Measurements from ENCODE around the gene IRF3.

IRF3 gene, protein sequence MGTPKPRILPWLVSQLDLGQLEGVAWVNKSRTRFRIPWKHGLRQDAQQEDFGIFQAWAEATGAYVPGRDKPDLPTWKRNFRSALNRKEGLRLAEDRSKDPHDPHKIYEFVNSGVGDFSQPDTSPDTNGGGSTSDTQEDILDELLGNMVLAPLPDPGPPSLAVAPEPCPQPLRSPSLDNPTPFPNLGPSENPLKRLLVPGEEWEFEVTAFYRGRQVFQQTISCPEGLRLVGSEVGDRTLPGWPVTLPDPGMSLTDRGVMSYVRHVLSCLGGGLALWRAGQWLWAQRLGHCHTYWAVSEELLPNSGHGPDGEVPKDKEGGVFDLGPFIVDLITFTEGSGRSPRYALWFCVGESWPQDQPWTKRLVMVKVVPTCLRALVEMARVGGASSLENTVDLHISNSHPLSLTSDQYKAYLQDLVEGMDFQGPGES

DNA sequence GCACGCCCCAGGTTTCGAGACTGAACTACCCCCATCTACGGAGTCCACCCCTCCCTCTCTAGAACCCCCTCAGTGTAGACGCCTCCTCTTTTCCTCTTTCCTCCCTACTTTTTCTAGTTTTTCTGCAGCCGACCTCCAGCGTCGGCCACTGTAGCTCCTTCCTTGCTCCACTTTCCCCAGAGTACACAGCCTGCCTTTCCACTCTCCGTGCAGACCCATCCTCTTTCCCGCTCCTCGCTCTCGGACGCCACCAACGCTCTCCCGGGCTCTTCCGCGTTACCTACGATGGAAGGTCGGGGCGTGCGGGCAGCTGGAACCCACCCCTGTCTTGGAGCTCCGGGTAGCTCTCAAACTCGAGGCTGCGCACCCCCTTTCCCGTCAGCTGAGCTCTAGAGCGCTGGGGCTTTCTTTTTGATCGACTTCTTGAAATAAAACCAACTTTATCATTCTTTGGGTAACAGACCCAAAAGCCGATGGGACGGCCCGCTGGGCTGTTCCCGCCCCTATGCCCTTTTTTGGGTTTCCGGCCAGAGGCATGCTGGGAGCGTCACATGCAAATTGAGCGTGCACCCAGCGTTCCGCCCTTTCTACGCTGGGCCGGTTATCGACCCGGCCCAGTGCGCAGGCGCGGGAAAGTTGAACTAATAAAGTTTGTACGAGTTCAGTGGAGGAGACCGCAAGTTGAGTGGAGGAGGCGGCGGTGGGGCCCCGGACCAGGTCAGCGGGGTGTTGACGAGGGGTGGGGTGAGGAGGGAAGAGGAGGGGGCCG lies at the start of gene IRF3, which contains the start of gene BCL2L12:
Gene IRF3, minus strand, starts transcription at position 507 of the 769 bp plus-strand sequence. CDS start 1,019 bp downstream, outside the sequence.
Gene BCL2L12, plus strand, starts transcription at position 583 of the 769 bp plus-strand sequence. CDS start 760 bp downstream, outside the sequence.
- peak; percentile 100 for DNase-seq (ENCODE audit: low spot score)

DNA sequence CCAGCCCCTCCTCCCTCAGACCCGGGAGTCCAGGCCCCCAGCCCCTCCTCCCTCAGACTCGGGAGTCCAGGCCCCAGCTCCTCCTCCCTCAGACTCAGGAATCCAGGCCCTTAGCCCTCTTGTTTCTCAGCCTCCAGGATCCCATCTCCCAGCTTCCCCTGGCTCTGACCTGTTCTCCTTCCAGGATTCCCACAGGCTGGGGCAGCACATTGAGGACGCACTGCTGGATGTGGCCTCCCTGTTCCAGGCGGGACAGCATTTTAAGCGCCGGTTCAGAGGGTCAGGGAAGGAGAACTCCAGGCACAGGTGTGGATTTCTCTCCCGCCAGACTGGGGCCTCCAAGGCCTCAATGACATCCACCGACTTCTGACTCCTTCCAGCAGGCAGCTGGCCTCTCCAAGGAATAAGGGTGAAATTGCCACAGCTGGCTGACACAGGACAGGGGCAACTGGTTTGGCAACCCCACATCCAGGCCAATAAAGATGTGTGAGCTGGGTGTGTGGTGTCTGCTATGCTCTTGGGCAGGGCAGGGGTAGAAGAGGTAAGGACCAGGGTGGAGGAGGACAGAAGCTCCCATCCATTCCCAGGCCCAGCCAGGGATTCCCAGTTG lies 47.7 kb upstream of the IRF3 start:
- DNase-seq (ENCODE audit: low spot score), result no peak

DNA sequence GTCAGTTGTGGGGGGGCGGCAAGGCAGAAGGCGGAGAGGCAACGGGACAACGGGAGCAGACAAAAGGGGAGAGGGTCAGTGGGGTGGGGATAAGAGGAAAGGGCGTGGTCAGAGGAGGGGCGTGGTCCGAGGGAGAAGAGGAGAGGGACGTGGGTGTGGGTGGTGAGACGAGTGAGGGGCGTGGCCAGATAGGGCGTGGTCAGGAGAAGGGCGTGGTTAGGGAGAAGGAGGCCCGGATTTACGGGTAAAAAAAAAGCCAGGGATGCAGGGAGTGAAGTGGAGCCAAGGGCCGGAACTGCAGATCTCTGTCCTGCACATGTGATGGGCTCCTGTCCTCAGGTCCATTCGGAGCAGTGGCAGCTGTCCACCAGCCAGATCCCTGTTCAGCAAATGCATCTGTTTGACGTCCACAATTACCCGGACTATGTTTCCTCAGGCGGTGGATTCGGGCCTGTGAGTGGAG lies 46.8 kb upstream of the IRF3 start:
- no peak for DNase-seq (ENCODE audit: low spot score)

DNA sequence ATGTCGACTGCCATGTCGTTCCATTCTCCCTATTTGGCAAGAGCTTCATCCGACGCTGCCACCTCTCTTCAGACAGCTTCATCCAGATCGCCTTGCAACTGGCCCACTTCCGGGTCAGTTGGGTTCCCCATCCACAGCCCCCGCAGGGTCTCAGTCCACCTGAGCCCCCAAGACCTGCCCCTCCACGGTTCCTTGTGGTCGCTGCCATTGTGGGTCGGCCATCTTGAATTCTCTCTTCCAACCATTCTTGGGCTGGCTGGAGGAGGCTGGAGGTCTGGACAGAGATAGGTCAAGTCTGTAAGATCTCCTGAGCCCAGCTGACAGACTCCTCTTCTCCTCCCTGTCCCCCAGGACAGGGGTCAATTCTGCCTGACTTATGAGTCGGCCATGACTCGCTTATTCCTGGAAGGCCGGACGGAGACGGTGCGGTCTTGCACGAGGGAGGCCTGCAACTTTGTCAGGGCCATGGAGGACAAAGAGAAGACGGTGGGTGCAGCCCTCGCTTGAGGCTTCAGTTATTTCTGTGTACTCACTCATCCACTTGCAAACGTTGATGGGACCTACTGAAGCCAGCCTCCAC lies 44.8 kb upstream of the IRF3 start:
- no peak for DNase-seq (ENCODE audit: low spot score)

DNA sequence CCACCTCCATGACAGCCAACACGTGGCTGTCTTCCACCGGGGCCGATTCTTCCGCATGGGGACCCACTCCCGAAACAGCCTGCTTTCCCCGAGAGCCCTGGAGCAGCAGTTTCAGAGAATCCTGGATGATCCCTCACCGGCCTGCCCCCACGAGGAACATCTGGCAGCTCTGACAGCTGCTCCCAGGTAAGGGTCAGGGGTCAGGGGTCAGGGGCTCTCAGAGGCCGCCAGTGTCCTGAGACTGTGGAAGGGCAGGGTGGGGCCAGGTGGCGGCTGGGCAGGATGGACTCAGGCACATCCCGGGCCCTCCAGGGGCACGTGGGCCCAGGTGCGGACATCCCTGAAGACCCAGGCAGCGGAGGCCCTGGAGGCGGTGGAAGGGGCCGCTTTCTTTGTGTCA lies 40.3 kb upstream of the IRF3 start:
- DNase-seq (ENCODE audit: low spot score), result no peak

DNA sequence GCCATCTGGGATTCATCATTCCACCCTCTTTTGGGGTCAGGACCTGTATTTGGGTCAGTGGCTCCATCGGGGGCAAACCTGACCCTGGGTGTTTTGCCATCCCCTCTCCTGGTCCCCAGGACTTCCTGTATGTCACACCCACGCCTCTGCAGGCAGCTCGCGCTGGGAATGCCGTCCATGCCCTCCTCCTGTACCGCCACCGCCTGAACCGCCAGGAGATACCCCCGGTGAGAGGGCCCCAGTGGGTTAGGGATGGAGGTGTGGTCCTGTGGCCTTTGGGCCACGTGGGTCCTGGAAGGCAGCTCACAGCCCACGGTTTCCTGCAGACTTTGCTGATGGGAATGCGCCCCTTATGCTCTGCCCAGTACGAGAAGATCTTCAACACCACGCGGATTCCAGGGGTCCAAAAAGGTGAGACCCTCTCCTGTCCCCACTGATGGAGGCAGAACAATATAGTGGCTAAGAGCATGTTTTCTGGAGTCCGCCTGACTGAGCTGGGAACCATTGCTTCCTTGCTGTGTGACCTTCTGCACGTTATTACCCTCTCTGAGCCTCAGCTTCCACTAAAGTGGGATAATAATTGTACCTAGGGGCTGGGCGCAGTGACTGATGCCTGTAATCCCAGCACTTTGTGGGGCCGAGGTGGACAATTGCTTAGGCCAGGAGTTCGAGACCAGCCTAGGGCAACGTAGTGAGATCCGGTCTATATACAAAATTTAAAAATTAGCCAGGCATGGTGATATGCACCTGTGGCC lies 39.4 kb upstream of the IRF3 start:
- DNase-seq (ENCODE audit: low spot score), result no peak

DNA sequence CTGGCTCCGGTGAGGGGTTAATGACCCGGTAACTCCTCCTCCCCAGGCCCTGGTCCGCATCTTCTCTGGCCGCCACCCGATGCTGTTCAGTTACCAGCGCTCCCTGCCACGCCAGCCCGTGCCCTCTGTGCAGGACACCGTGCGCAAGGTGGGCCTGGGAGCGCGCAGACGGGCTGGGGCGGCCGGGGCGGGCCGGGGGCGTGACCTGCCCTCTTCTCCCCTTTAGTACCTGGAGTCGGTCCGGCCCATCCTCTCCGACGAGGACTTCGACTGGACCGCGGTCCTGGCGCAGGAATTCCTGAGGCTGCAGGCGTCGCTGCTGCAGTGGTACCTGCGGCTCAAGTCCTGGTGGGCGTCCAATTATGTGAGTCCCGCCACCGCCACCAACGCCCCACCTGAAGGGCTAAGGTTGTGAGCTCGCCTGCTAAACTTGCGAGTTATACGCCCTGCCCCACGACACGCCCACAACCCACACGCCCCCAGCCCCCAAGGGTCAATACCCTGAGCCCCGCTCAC lies 35.7 kb upstream of the IRF3 start:
- DNase-seq (ENCODE audit: low spot score), result no peak

DNA sequence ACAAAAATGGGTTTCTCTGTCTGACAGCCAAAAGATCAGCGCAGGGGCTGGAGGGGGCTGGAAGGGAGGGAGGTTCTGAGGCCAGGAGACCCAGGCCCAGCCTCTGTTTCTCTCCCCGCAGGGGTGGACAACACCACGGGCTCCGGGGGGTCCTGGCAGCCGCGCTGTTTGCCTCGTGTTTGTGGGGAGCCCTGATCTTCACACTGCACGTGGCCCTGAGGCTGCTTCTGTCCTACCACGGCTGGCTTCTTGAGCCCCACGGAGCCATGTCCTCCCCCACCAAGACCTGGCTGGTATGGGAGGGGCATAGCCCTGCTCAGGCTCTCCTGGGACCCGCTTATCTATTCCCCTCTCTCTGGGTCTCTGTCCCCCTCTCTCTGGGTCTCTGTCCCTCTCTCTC lies 34.9 kb upstream of the IRF3 start:
- DNase-seq (ENCODE audit: low spot score), result no peak

DNA sequence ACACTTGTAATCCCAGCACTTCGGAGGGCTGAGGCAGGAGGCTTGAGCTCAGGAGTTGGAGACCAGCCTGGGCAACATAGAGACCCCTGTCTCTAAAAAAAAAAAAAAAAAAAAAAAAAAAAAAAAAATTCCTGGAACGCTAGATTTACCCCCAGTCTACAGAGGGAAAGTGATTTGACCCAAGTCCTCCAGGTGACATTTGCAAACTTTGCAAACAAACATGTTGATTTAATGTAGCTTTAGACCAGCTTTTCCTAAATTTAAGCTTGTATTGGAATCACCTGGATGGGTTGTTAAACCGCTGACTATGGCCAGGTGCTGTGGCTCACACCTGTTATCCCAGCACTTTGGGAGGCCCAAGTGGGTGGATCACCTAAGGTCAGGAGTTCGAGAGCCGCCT lies 33.7 kb upstream of the IRF3 start:
- DNase-seq (ENCODE audit: low spot score), result no peak

DNA sequence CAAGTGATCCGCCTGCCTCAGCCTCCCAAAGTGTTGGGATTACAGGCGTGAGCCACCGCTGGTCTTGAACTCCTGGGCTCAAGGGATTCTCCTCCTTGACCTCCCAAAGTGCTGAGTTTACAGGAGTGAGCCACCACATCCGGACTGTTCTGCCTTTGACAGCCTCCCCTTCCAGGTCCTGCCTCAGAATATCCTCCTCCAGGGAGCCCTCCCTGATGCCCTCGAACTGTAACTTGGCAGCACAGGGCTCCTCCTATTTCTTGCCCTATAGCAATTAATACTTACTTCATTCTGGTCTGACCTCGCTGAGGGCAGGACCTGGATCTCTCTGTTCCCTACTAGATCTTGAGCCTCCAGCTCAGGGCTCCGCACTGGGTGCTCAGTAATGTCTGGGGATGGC lies 31.2 kb upstream of the IRF3 start:
- no peak for DNase-seq (ENCODE audit: low spot score)

DNA sequence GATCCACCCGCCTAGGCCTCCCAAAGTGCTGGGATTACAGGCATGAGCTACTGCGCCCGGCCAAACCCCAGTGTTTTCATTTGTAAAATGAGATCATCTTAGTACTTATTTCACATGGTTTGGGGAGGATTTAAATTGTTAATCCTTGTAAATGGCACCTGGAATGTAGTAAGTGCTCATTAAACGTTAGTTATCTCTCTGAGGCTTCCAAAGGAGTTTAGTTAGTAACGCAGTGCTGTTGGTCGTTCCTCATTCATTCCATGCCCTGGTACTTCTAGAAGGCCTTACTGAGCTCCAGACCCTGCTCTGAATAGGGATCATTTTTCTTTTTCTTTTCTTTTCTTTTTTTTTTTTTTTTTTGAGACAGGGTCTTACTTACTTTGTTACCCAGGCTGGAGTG lies 30.5 kb upstream of the IRF3 start:
- DNase-seq (ENCODE audit: low spot score), result no peak

DNA sequence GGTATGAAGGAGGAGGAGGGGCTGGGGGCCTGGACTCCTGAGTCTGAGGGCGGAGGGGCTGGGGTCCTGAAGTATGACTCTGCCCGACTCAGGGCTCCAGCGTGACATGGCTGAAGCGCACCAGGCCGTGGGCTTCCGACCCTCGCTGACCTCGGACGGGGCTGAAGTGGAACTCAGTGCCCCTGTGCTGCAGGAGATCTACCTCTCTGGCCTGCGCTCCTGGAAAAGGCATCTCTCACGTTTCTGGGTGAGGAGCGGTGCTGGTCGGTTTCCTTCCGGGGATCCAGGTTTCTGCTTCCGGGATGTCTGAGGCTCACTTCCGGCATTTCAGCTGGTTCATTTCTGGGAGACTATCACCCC lies 26.5 kb upstream of the IRF3 start:
- DNase-seq (ENCODE audit: low spot score), result no peak

DNA sequence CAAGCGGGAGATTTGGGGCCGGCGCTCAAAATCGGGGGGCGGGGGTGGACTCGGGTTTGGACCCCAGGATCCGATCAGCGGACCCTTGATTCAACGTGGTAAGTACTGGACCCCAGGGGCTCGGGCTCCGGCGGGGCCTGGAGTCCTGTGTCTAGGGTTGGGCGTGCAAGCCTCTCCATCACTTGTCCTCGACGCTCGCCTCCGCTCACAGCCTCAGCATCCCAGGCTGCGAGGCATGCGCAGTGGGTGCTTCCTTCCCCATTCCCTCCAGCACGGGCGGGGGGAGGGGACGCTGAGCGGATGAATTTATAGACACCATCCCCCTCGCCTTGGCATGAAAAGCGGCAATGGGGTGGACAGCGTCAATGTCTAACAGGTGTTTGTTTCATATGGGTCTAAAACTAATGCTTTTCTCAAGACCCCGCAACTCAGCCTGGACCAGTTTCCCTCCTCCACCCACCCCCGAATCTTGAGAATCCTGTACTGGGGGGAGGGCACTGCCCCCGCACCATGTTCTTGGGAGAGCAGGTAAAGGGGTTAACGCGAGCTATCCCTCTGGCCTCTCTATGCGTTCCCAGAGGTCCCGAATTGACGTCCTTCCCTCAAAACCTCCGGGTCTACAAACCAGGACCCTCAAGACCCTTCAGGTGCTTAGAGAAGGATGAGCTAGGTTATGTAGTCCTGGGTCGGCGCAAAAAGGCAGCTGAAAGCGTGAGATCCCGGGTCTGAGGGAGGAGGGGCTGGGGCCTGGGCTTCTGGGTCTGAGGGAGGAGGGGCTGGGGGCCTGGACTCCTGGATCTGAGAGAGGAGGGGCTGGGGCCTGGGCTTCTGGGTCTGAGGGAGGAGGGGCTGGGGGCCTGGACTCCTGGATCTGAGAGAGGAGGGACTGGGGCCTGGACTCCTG lies 25.8 kb upstream of the IRF3 start:
- no peak for DNase-seq (ENCODE audit: low spot score)

DNA sequence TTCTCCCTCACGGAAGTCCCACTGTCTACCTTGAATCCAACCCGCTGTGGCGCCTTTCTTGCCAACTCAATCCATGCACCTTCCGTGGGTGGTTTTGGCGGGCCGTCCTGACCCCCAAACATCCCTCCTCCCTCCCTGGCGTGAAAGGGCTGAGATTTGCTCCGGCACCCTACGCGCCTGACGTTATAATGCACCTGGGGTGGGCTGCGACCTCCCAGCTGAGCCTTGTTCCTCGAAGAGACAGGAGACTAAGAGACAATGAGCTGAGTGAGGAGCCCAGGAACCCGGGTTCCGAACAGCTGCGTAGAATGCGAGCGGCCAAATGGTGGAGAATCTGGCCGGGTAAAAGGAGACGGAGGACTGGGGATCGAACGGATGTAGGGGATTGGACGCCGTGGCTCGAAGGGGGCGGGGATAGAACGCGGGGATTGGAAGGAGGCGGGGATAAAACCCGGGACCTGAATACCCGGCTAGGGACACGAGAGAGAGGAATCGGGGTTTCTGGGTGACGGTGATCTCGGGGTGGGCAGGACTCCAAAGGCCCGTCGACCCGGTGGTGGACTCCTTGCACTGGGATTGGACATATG lies 25.1 kb upstream of the IRF3 start, which contains the start of gene CPT1C:
Gene CPT1C, plus strand, starts transcription at position 461 of the 587 bp plus-strand sequence. CDS start 1,137 bp downstream, outside the sequence.
- peak; percentile 51 for DNase-seq (ENCODE audit: low spot score)

DNA sequence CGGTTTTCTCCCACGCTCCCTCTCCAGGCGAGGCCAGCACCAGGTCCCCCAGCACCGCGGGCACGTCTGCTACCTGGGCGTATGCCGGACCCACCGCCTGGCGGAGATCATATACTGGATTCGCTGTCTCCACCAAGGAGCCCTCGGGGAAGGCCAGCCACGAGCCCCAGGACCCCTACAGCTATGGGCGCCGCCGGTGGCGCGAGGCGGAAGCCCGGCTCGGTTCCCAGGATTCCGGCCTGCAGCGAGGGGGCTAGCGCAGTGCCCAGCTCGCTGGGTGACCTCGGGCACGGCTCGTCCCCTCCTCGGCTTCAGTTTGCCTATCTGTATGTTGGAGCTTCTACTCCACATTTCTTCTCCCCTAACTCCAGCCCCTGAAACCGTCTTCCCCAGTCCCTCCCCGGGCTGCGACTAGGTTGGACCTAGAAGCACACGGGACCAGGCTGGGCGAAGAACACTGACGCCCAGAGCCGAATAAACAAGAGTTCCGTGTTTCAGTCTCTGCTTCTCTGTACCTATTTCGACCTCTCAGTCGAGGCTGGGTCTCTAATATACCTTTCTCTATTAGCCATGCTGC lies 24.5 kb upstream of the IRF3 start:
- no peak for DNase-seq (ENCODE audit: low spot score)

DNA sequence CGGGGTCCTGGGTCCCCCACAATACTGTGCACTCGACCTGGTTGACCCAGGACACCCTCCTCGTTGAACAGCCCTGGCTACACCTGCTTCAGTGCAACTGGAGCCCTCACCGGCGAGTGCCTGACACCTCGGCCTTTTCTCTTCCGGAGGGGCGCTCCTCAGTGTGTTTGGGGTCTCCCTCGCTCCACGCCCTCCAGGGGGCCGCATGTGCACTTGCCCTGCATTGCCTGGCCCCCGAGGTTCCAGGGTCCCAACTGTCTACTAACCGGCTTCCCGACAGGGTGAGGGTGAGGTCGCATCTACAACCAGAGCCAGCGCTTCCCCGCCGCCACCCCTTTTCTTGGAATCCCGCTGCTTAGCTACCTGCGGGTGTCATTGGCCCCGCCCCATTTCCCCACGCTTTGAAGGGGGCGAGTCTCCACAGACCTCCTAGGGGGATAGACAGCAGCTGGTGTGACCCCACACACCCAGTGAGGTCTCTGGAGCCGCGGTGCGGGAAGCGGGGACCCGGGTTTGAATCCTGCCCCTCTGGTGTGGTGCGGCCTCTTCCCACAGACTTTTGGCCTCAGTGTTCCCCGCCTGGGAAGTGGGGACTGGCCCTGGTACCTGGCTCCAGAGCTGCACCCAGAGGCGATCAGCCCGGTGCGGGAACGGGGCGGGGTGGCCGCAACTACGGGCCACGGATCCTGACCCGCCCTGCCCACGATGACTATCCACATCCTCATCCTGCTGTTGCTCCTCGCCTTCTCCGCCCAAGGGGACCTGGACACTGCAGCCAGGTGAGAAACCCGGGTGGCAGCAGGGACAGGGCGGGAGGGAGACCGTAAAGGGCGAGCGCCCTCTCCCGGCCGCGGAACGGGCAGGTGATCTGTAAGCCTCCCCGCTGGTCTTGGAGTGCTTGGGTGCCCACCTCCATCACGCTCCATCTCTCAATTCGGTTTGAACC lies 23.7 kb upstream of the IRF3 start, which contains the start of gene ADM5:
Gene ADM5, plus strand, starts transcription at position 462 of the 946 bp plus-strand sequence. Its CDS starts 244 bp downstream, at position 706.
- peak; percentile 40 for DNase-seq (ENCODE audit: low spot score)

DNA sequence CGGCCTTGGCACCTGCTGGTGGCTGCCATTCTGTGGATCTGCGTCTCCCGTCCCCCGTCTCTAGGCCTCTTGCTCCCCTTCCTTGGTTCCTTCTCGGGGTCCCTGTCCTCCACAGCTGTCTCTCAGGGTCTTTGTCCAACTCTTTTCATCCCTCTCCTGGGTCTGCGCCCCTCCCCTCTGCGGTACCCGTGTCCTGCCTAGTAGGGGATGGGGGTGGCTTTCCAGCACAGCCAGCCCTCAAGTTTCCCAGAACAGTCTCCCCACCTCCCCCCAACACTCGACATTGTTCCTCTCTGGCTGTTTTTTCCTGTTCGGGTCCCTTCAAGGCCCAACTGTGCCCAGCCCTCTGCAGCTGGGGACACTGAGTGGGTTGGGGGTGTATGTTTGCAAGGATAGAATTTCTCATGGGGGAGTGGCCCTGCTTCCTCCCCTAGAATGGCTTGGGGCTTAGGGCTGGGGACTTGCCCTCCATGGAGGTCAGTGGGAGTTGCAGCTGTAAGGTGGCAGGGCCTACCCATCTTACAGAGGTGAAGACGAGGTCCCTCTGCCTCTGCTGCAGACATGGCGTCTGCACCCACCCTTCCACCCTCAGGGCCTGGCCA lies 23.0 kb upstream of the IRF3 start:
- DNase-seq (ENCODE audit: low spot score), result no peak

Measured in CD4-positive, alpha-beta T cell treated with Interleukin-2 at 100 ng/mL for 4 hours (primary cell).